Fibroblast of villous mesenchyme (primary cell): ENCODE results near the gene ATXN7L3. TPM values are rescaled to one million over a fixed set of nuclear protein-coding genes. Genes with fewer than 3 reads are reported as not detected.

Experiments
- DNase-seq: peaks from one replicate; pipeline ENCODE4 v3.0.0-alpha.2; 2010; ENCODE audit warnings: low read depth
- H3K4me3 ChIP-seq: 2 replicates; pipeline ENCODE4 v1.5.1; 2011; ENCODE audit warnings: low read depth, mild to moderate bottlenecking, low read length
- total RNA-seq: library from RNA; depleted of rRNA; stranded (reverse); fragments of >200 nt; gene quantifications from 2 replicates; pipeline ENCODE4 v1.2.3, GENCODE V29; 2012
- TF ChIP-seq, protein P1 (sequence below): IDR thresholded peaks from 2 replicates; pipeline ENCODE4 v1.5.1; 2012; ENCODE audit warnings: low read depth, mild to moderate bottlenecking, low read length; ENCODE audit not compliant: insufficient read depth

ATXN7L3 gene
- total RNA-seq, 1 donor, result 43.6 TPM

GRCh38 chr17:44171931-44172455 is 27.7 kb downstream of the ATXN7L3 start:
- DNase-seq, result no peak
- TF ChIP-seq, protein P1, sequence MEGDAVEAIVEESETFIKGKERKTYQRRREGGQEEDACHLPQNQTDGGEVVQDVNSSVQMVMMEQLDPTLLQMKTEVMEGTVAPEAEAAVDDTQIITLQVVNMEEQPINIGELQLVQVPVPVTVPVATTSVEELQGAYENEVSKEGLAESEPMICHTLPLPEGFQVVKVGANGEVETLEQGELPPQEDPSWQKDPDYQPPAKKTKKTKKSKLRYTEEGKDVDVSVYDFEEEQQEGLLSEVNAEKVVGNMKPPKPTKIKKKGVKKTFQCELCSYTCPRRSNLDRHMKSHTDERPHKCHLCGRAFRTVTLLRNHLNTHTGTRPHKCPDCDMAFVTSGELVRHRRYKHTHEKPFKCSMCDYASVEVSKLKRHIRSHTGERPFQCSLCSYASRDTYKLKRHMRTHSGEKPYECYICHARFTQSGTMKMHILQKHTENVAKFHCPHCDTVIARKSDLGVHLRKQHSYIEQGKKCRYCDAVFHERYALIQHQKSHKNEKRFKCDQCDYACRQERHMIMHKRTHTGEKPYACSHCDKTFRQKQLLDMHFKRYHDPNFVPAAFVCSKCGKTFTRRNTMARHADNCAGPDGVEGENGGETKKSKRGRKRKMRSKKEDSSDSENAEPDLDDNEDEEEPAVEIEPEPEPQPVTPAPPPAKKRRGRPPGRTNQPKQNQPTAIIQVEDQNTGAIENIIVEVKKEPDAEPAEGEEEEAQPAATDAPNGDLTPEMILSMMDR, result no peak
- no peak overlapping the region for H3K4me3 ChIP-seq

DNA sequence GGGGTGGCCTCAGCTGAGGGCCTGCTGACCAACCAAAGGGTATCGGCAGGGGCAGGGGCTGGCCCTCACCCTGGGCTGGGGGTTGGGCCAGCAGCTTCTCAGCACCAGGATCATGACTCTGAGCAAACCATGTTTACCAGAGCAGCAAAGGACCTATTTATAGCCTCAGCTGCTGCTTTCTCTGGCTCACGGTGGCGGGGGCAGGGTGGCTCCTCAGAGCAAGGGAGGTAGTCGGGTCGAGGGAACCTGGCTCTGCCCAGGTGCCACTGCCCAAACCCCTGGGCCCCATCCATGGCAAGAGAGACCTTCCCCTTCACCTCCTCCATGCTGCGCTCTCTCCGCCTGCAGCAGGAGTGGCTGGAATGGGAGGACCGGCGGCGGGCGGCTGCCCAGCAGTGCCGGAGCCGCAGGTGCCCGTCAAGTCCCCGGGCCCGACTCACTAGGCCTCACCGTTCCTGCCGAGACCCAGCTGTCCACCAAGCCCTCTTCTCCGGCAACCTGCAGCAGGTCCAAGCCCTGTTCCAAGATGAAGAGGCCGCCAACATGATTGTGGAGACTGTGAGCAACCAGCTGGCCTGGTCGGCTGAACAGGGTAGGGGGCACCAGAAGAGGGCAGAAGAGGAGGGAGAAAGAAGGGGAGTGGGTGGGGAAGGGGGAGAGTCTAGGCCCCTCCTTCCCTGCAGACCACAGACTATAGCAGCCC is 29.0 kb downstream of the ATXN7L3 start, which contains the start of gene ASB16:
Gene ASB16 (plus strand): TSS at position 206 of the 703 bp plus-strand sequence. CDS start 86 bp downstream, at position 292.
- TF ChIP-seq, protein P1, result no peak
- H3K4me3 ChIP-seq, result no peak within 1 kb of the TSS
- DNase-seq, result peak; percentile 41

DNA sequence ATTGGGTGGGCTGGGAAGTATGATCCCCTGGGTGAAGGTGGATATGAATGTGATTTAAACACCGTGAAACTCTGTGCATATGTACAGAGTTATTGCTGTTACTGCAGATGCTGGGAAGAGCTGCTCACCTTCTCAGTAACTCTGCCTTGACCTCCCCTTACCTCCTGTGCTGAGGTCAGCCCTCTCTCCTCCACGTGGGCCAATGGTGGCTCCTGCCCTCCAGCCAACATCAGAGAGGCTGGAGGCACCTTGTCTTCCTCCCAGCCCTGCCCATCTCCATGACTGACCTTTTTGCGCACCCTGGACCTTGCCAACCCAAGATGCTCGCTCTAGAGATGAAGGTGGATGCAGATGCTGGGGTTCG is 29.6 kb downstream of the ATXN7L3 start:
- DNase-seq, result no peak
- no peak overlapping the region for H3K4me3 ChIP-seq
- TF ChIP-seq, protein P1, result no peak

DNA sequence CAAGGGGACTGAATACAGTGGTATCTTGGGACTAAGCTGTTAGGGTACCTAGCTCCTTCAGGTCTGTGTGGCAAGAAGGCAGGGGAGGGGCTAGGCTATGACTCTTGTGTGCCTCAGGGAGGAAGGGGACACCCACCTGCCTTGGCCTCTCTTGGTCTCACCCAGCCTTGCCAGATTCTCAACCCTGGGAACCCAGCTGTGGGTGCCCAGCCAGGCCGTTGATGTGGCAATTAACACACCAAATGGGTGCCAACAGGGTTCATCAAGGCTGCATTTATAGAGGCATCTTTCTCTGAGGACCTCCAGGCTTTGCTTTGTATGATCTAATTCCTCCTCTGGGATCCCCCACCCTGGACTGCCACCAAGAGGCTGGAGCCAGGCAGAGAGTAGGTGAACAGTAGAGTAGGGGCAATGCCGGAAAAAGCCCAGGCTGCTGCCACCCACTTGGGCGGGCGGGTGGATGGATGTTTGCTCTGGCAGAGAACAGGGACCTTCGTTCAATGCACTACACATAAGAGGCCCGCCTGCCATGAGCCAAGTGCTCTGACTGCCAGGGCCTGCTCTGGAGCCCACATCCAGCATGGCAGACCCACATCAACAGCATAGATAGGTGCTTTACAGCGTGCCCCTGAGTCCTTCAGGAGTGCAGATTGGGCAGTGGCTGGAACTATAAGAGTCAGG is 32.4 kb downstream of the ATXN7L3 start:
- DNase-seq, result no peak
- H3K4me3 ChIP-seq, result no peak overlapping the region
- TF ChIP-seq, protein P1, result no peak

GRCh38 chr17:44164476-44164875 is 35.2 kb downstream of the ATXN7L3 start:
- TF ChIP-seq, protein P1, result no peak
- DNase-seq, result no peak
- no peak overlapping the region for H3K4me3 ChIP-seq

- DNase-seq, result peak; percentile 76
- TF ChIP-seq, protein P1, result no peak
- no peak overlapping the region for H3K4me3 ChIP-seq
Observed at GRCh38 chr17:44159519-44160210, 40.0 kb downstream of the ATXN7L3 start.
